ENCODE data around the gene MYO6.

DNA sequence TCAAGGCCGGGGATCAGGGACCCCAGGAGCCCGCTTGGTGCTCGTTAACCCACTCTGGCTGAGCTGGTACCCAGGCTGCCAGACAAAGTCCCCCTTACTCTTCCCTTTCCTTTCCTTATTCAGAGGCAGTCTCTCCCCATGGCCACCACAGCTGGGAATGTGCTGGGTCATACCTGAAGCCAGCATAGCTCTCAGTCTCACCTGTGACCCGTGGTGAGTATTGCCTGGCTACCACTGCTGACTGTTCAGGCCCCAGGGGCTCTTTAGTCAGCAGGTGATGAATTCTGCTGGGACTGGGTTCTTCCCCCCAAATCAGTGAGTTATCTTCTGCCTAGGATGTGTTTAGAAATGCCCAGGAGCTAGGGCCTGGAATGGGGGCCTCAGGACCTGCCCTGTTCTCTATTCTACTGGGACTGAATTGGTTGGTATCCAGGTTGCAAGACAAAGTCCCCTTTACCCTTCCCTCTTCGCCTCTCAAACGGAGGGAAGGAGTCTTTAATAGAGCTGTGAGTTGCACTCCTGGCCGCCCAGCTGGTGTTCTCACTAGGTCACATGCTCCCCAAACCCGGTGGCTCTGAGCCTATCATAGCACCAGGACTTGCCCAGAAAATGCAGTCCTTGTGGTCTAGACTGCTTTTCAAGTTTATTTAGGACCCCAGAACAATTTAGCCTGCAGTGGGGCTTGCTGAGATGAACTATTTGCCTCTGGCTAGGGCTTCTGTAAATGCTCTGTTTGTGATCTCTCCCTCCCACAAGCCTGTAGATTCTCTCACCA is 64.6 kb downstream of the MYO6 start:
- TF ChIP-seq, protein P1, sequence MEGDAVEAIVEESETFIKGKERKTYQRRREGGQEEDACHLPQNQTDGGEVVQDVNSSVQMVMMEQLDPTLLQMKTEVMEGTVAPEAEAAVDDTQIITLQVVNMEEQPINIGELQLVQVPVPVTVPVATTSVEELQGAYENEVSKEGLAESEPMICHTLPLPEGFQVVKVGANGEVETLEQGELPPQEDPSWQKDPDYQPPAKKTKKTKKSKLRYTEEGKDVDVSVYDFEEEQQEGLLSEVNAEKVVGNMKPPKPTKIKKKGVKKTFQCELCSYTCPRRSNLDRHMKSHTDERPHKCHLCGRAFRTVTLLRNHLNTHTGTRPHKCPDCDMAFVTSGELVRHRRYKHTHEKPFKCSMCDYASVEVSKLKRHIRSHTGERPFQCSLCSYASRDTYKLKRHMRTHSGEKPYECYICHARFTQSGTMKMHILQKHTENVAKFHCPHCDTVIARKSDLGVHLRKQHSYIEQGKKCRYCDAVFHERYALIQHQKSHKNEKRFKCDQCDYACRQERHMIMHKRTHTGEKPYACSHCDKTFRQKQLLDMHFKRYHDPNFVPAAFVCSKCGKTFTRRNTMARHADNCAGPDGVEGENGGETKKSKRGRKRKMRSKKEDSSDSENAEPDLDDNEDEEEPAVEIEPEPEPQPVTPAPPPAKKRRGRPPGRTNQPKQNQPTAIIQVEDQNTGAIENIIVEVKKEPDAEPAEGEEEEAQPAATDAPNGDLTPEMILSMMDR (IDR thresholded peaks at IDR 0.05; ENCODE audit: poor library complexity) = no peak
- no peak for TF ChIP-seq EZH2phosphoT487 (IDR thresholded peaks at IDR 0.05; ENCODE audit: low read depth, severe bottlenecking, unreplicated experiment)
- no peak for TF ChIP-seq EZH2 (IDR thresholded peaks at IDR 0.05; ENCODE audit: borderline replicate concordance)
